WERI-Rb-1 (cell line): ENCODE data around the gene RNASEL.

Experiments used
- DNase-seq: peaks from one replicate; pipeline ENCODE4 v3.0.0-alpha.2; 2020
- H3K27ac ChIP-seq: fragments of 250-450 bp; sonication (Bioruptor Pico); 2 replicates; pipeline ENCODE4 v1.5.1; 2020; ENCODE audit warnings: mild to moderate bottlenecking, moderate library complexity
- H3K27me3 ChIP-seq: fragments of 250-450 bp; sonication (Bioruptor Pico); 2 replicates; pipeline ENCODE4 v1.5.1; 2021; ENCODE audit warnings: mild to moderate bottlenecking, low read depth, moderate library complexity; ENCODE audit not compliant: insufficient read depth, severe bottlenecking
- H3K36me3 ChIP-seq: fragments of 250-450 bp; sonication (Bioruptor Pico); 2 replicates; pipeline ENCODE4 v1.5.1; 2020; ENCODE audit warnings: mild to moderate bottlenecking, moderate library complexity
- H3K4me3 ChIP-seq: 2 replicates; pipeline ENCODE4 v1.5.1; 2011; ENCODE audit warnings: low read depth, mild to moderate bottlenecking, control low read depth, low read length
- H3K9me3 ChIP-seq: fragments of 250-450 bp; sonication (Bioruptor Pico); 2 replicates; pipeline ENCODE4 v1.5.1; 2021; ENCODE audit warnings: mild to moderate bottlenecking, moderate library complexity; ENCODE audit not compliant: severe bottlenecking
- TF ChIP-seq, protein P1 (sequence below): IDR thresholded peaks from 2 replicates; pipeline ENCODE4 v1.5.1; 2011; ENCODE audit warnings: low read depth, mild to moderate bottlenecking, control low read depth, inconsistent platforms, low read length

Gene RNASEL

DNA sequence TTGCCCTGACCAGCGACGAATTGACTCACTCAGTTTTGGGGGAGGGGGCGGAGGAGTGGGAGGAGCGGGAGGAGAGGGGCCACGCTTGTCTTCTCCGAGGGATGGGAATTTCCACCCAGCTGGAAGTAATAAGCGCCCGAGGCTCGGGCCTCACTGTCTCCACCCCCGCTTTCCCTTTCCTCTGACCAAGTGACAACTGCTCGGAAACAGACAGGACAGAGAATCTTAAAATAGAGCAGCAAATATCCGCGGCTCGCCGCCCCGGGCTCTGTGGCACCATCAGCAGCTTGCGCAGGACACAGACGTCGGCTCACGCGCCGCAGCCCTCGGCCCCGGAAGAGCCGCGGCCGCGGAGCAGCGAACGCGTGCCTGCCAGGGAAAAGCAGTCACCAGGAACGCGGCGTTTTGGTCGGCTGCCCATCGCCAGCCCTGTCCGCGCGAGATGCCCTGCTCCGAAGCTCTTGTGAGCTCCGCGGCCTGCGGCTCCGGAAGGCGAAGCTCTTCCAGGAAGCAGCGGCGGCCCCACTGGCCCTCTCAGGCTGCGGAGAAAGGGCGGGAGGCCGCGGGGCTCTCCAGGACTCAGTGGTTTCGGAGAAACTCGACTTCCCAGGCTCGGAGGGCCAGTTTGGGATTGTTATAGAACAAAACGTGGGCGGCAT is 25.9 kb upstream of the RNASEL start:
- no peak for DNase-seq
- no peaks in the 10 kb centered on the region for H3K36me3 ChIP-seq
- no peaks in the 10 kb centered on the region for H3K9me3 ChIP-seq
- TF ChIP-seq, protein P1, sequence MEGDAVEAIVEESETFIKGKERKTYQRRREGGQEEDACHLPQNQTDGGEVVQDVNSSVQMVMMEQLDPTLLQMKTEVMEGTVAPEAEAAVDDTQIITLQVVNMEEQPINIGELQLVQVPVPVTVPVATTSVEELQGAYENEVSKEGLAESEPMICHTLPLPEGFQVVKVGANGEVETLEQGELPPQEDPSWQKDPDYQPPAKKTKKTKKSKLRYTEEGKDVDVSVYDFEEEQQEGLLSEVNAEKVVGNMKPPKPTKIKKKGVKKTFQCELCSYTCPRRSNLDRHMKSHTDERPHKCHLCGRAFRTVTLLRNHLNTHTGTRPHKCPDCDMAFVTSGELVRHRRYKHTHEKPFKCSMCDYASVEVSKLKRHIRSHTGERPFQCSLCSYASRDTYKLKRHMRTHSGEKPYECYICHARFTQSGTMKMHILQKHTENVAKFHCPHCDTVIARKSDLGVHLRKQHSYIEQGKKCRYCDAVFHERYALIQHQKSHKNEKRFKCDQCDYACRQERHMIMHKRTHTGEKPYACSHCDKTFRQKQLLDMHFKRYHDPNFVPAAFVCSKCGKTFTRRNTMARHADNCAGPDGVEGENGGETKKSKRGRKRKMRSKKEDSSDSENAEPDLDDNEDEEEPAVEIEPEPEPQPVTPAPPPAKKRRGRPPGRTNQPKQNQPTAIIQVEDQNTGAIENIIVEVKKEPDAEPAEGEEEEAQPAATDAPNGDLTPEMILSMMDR: no peak
- peak overlapping the region; percentile 65 for H3K27ac ChIP-seq
- no peaks in the 10 kb centered on the region for H3K27me3 ChIP-seq
- H3K4me3 ChIP-seq: peak overlapping the region; percentile 43

DNA sequence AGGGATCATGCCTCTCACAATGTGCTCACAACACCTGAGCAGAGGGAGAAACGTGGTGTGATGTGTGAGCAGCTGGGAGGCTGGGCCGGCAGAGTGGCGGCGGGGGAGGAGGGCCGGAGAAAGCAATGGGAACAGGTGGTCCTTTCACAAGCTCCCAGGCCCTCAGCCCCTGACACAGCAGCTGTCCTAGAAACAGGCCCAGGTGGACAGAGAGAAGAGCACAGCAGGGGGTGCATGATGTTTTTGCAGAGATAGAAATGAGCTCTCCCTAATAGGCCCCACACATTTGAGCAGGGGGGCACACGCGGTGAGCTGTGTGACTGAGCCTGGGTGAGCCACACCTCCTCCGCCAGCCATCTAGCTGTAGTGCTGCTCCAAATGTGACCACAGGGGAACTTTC is 22.7 kb upstream of the RNASEL start:
- peak; percentile 88 for DNase-seq
- Histone ChIP-seq H3K9me3 (no peaks in the 10 kb centered on the region), H3K36me3 (no peaks in the 10 kb centered on the region), H3K27ac (peak overlapping the region; percentile 62), H3K4me3 (no peak overlapping the region), H3K27me3 (no peaks in the 10 kb centered on the region)
- TF ChIP-seq, protein P1: no peak

DNA sequence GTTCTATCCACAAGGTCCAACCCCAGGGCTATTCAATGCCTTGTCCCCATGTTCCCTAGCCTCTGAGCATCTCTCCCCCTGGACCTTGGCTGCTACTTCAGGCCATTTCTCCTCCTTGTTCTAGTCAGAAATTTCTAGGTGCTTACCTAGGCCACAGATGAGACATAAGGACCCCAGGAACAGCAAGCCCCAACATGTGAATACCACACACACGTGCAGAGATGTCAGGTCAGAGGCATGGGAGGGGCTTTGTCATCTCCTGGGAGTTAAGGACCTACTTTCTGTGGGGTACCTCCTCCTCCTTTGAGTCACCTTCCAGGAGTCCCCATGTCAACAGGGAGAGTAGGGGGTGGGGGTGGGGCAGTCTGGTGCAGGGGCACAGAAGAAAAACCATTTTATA is 22.3 kb upstream of the RNASEL start:
- Histone ChIP-seq H3K36me3 (no peaks in the 10 kb centered on the region), H3K27ac (peak overlapping the region; percentile 62), H3K27me3 (no peaks in the 10 kb centered on the region), H3K4me3 (no peak overlapping the region), H3K9me3 (no peaks in the 10 kb centered on the region)
- DNase-seq: no peak
- TF ChIP-seq, protein P1: no peak

DNA sequence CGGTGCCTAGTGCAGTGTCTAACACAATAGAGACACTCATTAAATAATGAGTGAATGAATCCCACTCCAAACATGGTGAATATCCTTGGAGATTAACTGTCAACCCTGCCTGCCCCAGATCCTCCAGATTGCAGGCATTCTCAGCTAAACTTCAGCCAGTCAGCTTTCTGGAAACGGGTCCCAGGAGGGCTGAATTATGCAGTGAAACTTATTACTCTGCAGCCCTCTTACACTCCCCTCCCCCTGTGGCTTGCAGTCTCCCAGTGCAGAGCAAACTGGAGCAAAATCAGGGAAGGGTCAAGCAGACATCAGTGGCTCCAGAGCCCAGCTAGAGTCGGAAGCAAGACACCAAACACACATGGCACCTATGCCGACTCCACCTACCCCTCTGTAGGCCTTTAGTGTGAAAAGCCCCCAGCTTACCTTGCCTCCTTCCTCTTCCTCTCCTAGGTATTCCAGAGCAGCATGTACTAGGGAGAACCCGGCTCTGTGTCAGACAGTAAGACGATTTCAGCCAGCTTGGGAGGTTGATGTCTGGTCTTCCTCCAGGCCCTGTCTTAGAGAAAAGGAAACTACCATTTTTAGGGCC is 21.6 kb upstream of the RNASEL start:
- peak overlapping the region; percentile 6; the same call in 1 of the 2 replicates for H3K4me3 ChIP-seq
- H3K27me3 ChIP-seq: no peaks in the 10 kb centered on the region
- no peak for DNase-seq
- TF ChIP-seq, protein P1: no peak
- H3K36me3 ChIP-seq: no peaks in the 10 kb centered on the region
- peak overlapping the region; percentile 62 for H3K27ac ChIP-seq
- H3K9me3 ChIP-seq: no peaks in the 10 kb centered on the region

DNA sequence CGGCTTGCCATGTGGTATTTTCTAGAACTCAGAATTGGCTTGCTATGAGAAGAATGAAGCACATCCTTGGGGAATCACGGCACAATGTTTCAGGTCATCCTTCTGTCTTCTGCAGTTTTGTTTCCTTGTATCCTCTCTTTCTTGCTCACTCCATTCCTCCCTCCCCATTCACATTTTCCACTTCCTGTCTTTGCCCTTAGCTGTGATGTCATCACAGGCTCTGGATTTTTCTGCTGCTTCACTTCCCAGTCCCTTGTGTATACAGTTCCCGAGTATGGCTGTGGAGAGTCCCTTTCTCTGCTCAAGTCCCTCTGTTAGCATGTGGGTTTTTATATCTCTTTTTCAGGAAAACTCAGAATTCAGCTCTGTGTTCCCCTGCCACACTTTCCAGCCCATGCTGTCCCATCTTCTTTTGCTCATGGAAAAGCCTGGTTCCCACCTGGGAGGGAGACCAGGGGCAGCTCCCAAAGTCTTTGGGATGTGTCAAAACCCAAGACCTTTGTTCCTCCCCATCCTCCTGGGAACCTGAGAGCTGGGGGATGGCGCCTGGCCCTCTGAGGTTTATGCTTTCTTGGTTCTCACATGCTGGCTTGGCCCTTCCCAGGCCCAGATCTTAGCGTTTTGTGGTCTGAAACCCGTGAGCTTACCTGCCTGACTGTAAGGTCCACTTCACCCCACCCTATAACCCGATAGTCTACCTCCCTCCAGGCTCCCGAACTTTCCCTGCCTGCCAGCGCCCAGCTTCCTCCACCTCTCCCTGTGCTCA is 20.0 kb upstream of the RNASEL start:
- no peaks in the 10 kb centered on the region for H3K9me3 ChIP-seq
- TF ChIP-seq, protein P1: no peak
- no peaks in the 10 kb centered on the region for H3K36me3 ChIP-seq
- H3K27ac ChIP-seq: no peak overlapping the region
- no peak overlapping the region for H3K4me3 ChIP-seq
- no peak for DNase-seq
- H3K27me3 ChIP-seq: no peaks in the 10 kb centered on the region
